ENCODE measurements around the gene CIDEC. TPM values are rescaled to one million over a fixed set of nuclear protein-coding genes. Genes with fewer than 3 reads are reported as not detected.
"Not testable (repeated sequence)": the region's sequence is repeated elsewhere in the genome, so short reads cannot be mapped to it uniquely, and the experiment has no call there.

The CIDEC gene
- polyA plus RNA-seq, 3 donors: 0.08 TPM; not detected in 2

DNA sequence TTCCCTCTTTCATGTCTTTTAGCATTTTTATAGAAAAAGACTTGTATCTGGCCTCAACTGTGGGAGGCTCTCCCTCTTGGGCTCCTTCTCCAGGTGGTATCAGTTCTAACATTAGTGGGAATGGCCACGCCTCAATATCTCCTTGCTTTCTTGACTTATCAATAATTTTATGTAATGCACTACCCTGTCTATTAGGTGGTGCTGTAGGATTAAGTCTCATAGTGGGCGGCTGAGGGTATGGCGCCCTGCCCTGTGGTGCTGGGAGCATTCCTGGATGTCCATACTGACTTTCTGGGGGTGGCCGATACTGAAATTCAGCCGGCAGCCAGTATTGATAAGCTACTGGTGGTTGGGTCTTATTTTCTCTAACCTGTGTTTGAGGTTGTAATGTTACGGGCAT is 27.5 kb downstream of the CIDEC start:
- Mint-ChIP-seq H3K27me3 (ENCODE audit: low read depth in 3 of 3) (peaks cover 2 to 3% (median 3%) of the 10 kb centered on the region in 3 donors), H3K9me3 (peaks cover 0 to 1% (median 0%) of the 10 kb centered on the region in 7 donors), H3K4me3 (no peak overlapping the region), H3K4me1 (peaks cover 2% of the 10 kb centered on the region), H3K36me3 (no peaks in the 10 kb centered on the region), H3K27ac (no peak overlapping the region)
- Histone ChIP-seq H3K79me2 (ENCODE audit: insufficient read depth, low read length) (no peaks in the 10 kb centered on the region), H3K9me3 (replicated peaks in 1 of 2; ENCODE audit: control insufficient read depth in 1 of 2, insufficient read depth in 1 of 2, low read length in 2 of 2) (no peaks in the 10 kb centered on the region), H3K36me3 (replicated peaks in 1 of 2; ENCODE audit: control insufficient read depth in 1 of 2, insufficient read depth in 2 of 2, low read length in 2 of 2) (no peaks in the 10 kb centered on the region), H3K9ac (ENCODE audit: insufficient read depth, low read length, poor library complexity, severe bottlenecking) (no peak overlapping the region), H3K4me3 (replicated peaks in 1 of 3; ENCODE audit: low read depth in 2 of 3, low read length in 3 of 3) (no peak overlapping the region), H3K27me3 (ENCODE audit: control insufficient read depth in 2 of 2, insufficient read depth in 2 of 2, low read length in 2 of 2) (no peaks in the 10 kb centered on the region), H3K27ac (ENCODE audit: low read depth in 1 of 2, low read length in 2 of 2) (no peak overlapping the region), H2AFZ (ENCODE audit: insufficient read depth, low read depth, low read length, poor library complexity, severe bottlenecking) (no peak overlapping the region), H3K4me2 (replicated peaks; ENCODE audit: extremely low read depth, low read length, poor library complexity, severe bottlenecking) (no peak overlapping the region), H4K20me1 (ENCODE audit: insufficient read depth, low read length) (no peaks in the 10 kb centered on the region), H3K4me1 (ENCODE audit: control insufficient read depth in 1 of 2, insufficient read depth in 2 of 2, low read length in 2 of 2) (no peaks in the 10 kb centered on the region)
- no peak for DNase-seq
- TF ChIP-seq, protein P1, sequence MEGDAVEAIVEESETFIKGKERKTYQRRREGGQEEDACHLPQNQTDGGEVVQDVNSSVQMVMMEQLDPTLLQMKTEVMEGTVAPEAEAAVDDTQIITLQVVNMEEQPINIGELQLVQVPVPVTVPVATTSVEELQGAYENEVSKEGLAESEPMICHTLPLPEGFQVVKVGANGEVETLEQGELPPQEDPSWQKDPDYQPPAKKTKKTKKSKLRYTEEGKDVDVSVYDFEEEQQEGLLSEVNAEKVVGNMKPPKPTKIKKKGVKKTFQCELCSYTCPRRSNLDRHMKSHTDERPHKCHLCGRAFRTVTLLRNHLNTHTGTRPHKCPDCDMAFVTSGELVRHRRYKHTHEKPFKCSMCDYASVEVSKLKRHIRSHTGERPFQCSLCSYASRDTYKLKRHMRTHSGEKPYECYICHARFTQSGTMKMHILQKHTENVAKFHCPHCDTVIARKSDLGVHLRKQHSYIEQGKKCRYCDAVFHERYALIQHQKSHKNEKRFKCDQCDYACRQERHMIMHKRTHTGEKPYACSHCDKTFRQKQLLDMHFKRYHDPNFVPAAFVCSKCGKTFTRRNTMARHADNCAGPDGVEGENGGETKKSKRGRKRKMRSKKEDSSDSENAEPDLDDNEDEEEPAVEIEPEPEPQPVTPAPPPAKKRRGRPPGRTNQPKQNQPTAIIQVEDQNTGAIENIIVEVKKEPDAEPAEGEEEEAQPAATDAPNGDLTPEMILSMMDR (IDR thresholded peaks at IDR 0.05): no peak
- WGBS (ENCODE audit: insufficient coverage): no CpG with 5 or more reads among the region's 6 CpGs
- intact Hi-C loops (cut with micrococcal nuclease): no loop called here

DNA sequence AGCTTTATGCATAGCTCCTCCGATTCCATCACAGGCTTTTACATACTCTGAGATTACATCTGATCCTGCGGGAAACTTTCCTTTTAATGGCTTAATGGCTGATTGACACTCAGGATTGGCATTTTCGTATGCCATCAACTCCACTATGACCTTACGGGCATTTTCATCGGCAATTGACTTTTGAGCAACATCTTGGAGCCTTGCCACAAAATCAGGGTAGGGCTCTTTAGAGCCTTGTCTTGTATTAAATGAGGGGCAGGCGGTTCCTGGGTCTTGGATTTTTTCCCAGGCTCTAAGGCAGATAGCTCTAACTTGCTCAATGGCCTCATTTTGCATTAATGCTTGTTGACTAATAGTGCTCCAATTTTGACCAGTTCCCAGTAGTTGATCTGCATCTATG is 28.1 kb downstream of the CIDEC start:
- H3K79me2 ChIP-seq (ENCODE audit: insufficient read depth, low read length); H3K4me2 ChIP-seq (replicated peaks; ENCODE audit: extremely low read depth, low read length, poor library complexity, severe bottlenecking); H4K20me1 ChIP-seq (ENCODE audit: insufficient read depth, low read length); H3K27me3 Mint-ChIP-seq (ENCODE audit: low read depth in 3 of 3); H3K9me3 ChIP-seq (replicated peaks in 1 of 2; ENCODE audit: control insufficient read depth in 1 of 2, insufficient read depth in 1 of 2, low read length in 2 of 2); H3K27me3 ChIP-seq (ENCODE audit: control insufficient read depth in 2 of 2, insufficient read depth in 2 of 2, low read length in 2 of 2); H3K4me1 ChIP-seq (ENCODE audit: control insufficient read depth in 1 of 2, insufficient read depth in 2 of 2, low read length in 2 of 2); H3K4me1 Mint-ChIP-seq; H3K27ac Mint-ChIP-seq; H3K4me3 ChIP-seq (replicated peaks in 1 of 3; ENCODE audit: low read depth in 2 of 3, low read length in 3 of 3); intact Hi-C loops (cut with micrococcal nuclease); DNase-seq; H2AFZ ChIP-seq (ENCODE audit: insufficient read depth, low read depth, low read length, poor library complexity, severe bottlenecking); H3K36me3 Mint-ChIP-seq; H3K9ac ChIP-seq (ENCODE audit: insufficient read depth, low read length, poor library complexity, severe bottlenecking); H3K9me3 Mint-ChIP-seq; H3K27ac ChIP-seq (ENCODE audit: low read depth in 1 of 2, low read length in 2 of 2); H3K36me3 ChIP-seq (replicated peaks in 1 of 2; ENCODE audit: control insufficient read depth in 1 of 2, insufficient read depth in 2 of 2, low read length in 2 of 2); H3K4me3 Mint-ChIP-seq: not testable (repeated sequence)
- 96% methylated on average over 3 of the region's 6 CpGs for WGBS (ENCODE audit: insufficient coverage)

DNA sequence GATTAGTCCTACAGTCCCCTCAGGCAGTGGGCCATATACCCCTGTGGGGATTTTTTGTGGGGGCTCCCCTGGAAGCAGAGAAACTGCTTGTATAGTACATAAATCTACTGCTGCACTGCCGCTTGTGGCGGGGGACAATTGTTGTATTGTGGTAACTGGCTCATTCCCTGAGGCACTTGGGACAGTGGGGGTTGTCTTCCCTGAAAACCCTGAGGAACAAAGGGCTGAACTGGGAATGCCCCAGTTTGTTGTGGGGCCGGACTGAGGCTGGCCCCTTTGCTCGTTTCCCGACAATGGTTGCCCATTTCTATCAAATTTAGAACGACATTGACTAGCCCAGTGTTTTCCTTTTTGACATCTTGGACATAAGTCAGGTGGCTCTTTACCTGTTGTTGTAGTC is 28.7 kb downstream of the CIDEC start:
- H3K9me3 ChIP-seq (replicated peaks in 1 of 2; ENCODE audit: control insufficient read depth in 1 of 2, insufficient read depth in 1 of 2, low read length in 2 of 2); H4K20me1 ChIP-seq (ENCODE audit: insufficient read depth, low read length); H3K27ac Mint-ChIP-seq; H3K27me3 Mint-ChIP-seq (ENCODE audit: low read depth in 3 of 3); H3K4me3 ChIP-seq (replicated peaks in 1 of 3; ENCODE audit: low read depth in 2 of 3, low read length in 3 of 3); H3K4me3 Mint-ChIP-seq; H3K27me3 ChIP-seq (ENCODE audit: control insufficient read depth in 2 of 2, insufficient read depth in 2 of 2, low read length in 2 of 2); H3K27ac ChIP-seq (ENCODE audit: low read depth in 1 of 2, low read length in 2 of 2); H3K4me1 ChIP-seq (ENCODE audit: control insufficient read depth in 1 of 2, insufficient read depth in 2 of 2, low read length in 2 of 2); H3K79me2 ChIP-seq (ENCODE audit: insufficient read depth, low read length); DNase-seq; intact Hi-C loops (cut with micrococcal nuclease); H3K9me3 Mint-ChIP-seq; H3K4me1 Mint-ChIP-seq; H2AFZ ChIP-seq (ENCODE audit: insufficient read depth, low read depth, low read length, poor library complexity, severe bottlenecking); H3K4me2 ChIP-seq (replicated peaks; ENCODE audit: extremely low read depth, low read length, poor library complexity, severe bottlenecking); H3K36me3 ChIP-seq (replicated peaks in 1 of 2; ENCODE audit: control insufficient read depth in 1 of 2, insufficient read depth in 2 of 2, low read length in 2 of 2); H3K9ac ChIP-seq (ENCODE audit: insufficient read depth, low read length, poor library complexity, severe bottlenecking); H3K36me3 Mint-ChIP-seq: not testable (repeated sequence)
- 86% methylated on average over 2 of the region's 6 CpGs for whole genome bisulfite sequencing (ENCODE audit: insufficient coverage)

Data from CD14-positive monocyte (primary cell).